Measurements from ENCODE around the gene GNB1L.

The GNB1L gene

GRCh38 chr22:19766240-19766510 is 88.5 kb downstream of the GNB1L start:
- DNase-seq (ENCODE audit: low read depth, low spot score), result no peak
- TF ChIP-seq CTCF (IDR thresholded peaks at IDR 0.05; ENCODE audit: insufficient read depth, low read length, missing control alignments), result no peak
- H3K4me3 ChIP-seq (ENCODE audit: low read depth, low read length), result no peak overlapping the region
- ChIA-PET POLR2A (no interaction called here), CTCF (no interaction called here)

- ChIA-PET POLR2A (no interaction called here), CTCF (no interaction called here)
- DNase-seq (ENCODE audit: low read depth, low spot score), result no peak
- no peak for TF ChIP-seq CTCF (IDR thresholded peaks at IDR 0.05; ENCODE audit: insufficient read depth, low read length, missing control alignments)
- no peak overlapping the region for H3K4me3 ChIP-seq (ENCODE audit: low read depth, low read length)
Observed at GRCh38 chr22:19765477-19766239, 89.0 kb downstream of the GNB1L start.

- CTCF ChIA-PET, result interaction anchor here (1.1 to 2.0 kb wide), 4 partner anchors 11 to 34 kb away, joined by 3 to 5 read pairs (median 4); no protein-coding TSS in a partner anchor
- no peak for TF ChIP-seq CTCF (IDR thresholded peaks at IDR 0.05; ENCODE audit: insufficient read depth, low read length, missing control alignments)
- POLR2A ChIA-PET, result no interaction called here
- no peak for DNase-seq (ENCODE audit: low read depth, low spot score)
- no peak overlapping the region for H3K4me3 ChIP-seq (ENCODE audit: low read depth, low read length)
Observed at GRCh38 chr22:19764636-19765476, 89.8 kb downstream of the GNB1L start.

GRCh38 chr22:19764299-19764593 is 90.4 kb downstream of the GNB1L start:
- H3K4me3 ChIP-seq (ENCODE audit: low read depth, low read length), result no peak overlapping the region
- no peak for TF ChIP-seq CTCF (IDR thresholded peaks at IDR 0.05; ENCODE audit: insufficient read depth, low read length, missing control alignments)
- POLR2A ChIA-PET, result no interaction called here
- CTCF ChIA-PET, result interaction anchor here (1.1 to 2.0 kb wide), 4 partner anchors 10 to 34 kb away, joined by 3 to 5 read pairs (median 4); no protein-coding TSS in a partner anchor
- no peak for DNase-seq (ENCODE audit: low read depth, low spot score)

- no peak for DNase-seq (ENCODE audit: low read depth, low spot score)
- ChIA-PET POLR2A (interaction anchor here (1.0 kb wide), 1 partner anchor 13 kb away, joined by 4 read pairs; no protein-coding TSS in a partner anchor), CTCF (interaction anchor here (1.0 to 2.0 kb wide), 7 partner anchors 8 to 147 kb away, joined by 3 to 5 read pairs (median 3); no protein-coding TSS in a partner anchor)
- H3K4me3 ChIP-seq (ENCODE audit: low read depth, low read length), result no peak overlapping the region
- TF ChIP-seq CTCF (IDR thresholded peaks at IDR 0.05; ENCODE audit: insufficient read depth, low read length, missing control alignments), result no peak
Observed at GRCh38 chr22:19763458-19764298, 91.0 kb downstream of the GNB1L start.
